ENCODE data around the gene C1QL1.

DNA sequence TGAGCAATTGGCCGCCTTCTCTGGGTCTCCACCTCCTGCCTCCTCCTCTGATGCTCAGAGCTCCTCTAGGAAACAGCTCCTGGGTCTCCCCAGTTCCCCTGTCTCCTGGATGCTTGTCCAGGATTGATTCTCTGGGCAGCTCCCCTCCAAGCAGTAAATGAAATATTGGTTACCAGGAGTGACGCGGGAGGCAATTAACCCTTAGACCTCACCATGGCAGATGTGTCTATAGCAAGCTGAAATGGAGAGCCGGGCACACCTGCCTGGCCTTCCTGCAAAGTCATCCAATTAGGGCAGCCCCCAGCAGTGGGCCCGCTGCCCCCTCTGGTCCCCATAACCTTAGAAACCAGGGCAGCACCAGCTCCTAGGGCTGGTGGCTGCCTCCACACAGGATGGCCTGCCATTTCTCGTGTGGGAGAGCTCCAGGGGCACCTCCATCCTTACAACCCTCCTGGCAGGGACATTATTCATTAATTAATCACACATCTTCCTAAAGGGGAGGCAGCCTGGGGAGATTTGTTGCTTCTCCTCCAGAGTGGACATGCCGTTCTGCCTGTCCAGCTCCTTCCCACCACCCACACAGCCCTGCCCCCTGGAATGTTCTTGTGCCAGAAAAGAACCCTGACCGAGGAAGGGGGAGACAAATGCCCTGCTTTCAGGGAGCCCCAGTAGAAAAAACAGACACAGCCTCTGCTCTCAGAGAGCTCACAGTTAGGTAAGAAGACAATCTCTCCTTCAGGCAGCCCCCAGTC lies 12.3 kb downstream of the C1QL1 start:
- TF ChIP-seq, protein P1, sequence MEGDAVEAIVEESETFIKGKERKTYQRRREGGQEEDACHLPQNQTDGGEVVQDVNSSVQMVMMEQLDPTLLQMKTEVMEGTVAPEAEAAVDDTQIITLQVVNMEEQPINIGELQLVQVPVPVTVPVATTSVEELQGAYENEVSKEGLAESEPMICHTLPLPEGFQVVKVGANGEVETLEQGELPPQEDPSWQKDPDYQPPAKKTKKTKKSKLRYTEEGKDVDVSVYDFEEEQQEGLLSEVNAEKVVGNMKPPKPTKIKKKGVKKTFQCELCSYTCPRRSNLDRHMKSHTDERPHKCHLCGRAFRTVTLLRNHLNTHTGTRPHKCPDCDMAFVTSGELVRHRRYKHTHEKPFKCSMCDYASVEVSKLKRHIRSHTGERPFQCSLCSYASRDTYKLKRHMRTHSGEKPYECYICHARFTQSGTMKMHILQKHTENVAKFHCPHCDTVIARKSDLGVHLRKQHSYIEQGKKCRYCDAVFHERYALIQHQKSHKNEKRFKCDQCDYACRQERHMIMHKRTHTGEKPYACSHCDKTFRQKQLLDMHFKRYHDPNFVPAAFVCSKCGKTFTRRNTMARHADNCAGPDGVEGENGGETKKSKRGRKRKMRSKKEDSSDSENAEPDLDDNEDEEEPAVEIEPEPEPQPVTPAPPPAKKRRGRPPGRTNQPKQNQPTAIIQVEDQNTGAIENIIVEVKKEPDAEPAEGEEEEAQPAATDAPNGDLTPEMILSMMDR (conservative IDR thresholded peaks at IDR 0.05; ENCODE audit: low read depth, low read length): no peak
- TF ChIP-seq EZH2 (IDR thresholded peaks at IDR 0.05; ENCODE audit: borderline replicate concordance, low read depth, low read length, poor library complexity, severe bottlenecking): no peak

All from A673 (cell line).